Muscle layer of duodenum (tissue), 2 donors: Measurements from ENCODE around the gene NPC1.
A peak's percentile ranks its signal among the peaks of the same experiment; 100 is the strongest.
"Not testable (repeated sequence)": the region's sequence is repeated elsewhere in the genome, so short reads cannot be mapped to it uniquely, and the experiment has no call there.

Experiments used
- H3K27ac ChIP-seq: one replicate; pipeline ENCODE4 v1.7.0; 2013; ENCODE audit warnings: mild to moderate bottlenecking, low read length
- H3K27me3 ChIP-seq: one replicate; pipeline ENCODE4 v1.7.0; 2013; ENCODE audit warnings: low read depth, mild to moderate bottlenecking, control low read depth, low read length
- H3K36me3 ChIP-seq, 2 donors: one replicate each; pipeline ENCODE4 v1.7.0; 2013; ENCODE audit warnings: low read length in 2 of 2, control low read depth in 1 of 2, mild to moderate bottlenecking in 1 of 2; ENCODE audit not compliant: insufficient read depth in 2 of 2, control insufficient read depth in 1 of 2
- H3K4me1 ChIP-seq, 2 donors: one replicate each; pipeline ENCODE4 v1.7.0; 2013; ENCODE audit warnings: low read length in 2 of 2, mild to moderate bottlenecking in 2 of 2, control low read depth in 1 of 2, moderate library complexity in 1 of 2; ENCODE audit not compliant: insufficient read depth in 2 of 2, control insufficient read depth in 1 of 2
- H3K4me3 ChIP-seq, 2 donors: one replicate each; pipeline ENCODE4 v1.7.0; 2013; ENCODE audit warnings: low read length in 2 of 2, low read depth in 1 of 2, mild to moderate bottlenecking in 1 of 2
- H3K9me3 ChIP-seq, 2 donors: one replicate each; pipeline ENCODE4 v1.7.0; 2013; ENCODE audit warnings: low read length in 2 of 2, control low read depth in 1 of 2, mild to moderate bottlenecking in 1 of 2; ENCODE audit not compliant: control insufficient read depth in 1 of 2
- donor health status: healthy.

The NPC1 gene

DNA sequence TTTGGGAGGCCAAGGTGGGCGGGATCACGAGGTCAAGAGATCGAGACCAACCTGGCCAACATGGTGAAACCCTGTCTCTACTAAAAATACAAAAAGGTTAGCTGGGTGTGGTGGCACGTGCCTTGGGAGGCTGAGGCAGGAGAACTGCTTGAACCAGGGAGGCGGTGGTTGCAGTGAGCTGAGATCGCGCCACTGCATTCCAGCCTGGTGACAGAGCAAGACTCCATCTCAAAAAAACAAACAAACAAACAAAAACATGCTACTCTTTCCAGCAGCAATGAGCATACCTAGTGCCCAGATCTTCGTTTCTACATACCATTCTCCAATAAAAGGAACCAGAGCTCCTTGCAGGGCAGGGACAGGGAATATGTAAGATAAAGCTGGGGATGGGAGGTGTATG is 28.8 kb downstream of the NPC1 start:
- not testable (repeated sequence) for H3K4me3 ChIP-seq, H3K9me3 ChIP-seq, H3K27ac ChIP-seq, H3K27me3 ChIP-seq, H3K4me1 ChIP-seq
- peaks cover 59 to 93% of the 10 kb centered on the region in 2 donors for H3K36me3 ChIP-seq

DNA sequence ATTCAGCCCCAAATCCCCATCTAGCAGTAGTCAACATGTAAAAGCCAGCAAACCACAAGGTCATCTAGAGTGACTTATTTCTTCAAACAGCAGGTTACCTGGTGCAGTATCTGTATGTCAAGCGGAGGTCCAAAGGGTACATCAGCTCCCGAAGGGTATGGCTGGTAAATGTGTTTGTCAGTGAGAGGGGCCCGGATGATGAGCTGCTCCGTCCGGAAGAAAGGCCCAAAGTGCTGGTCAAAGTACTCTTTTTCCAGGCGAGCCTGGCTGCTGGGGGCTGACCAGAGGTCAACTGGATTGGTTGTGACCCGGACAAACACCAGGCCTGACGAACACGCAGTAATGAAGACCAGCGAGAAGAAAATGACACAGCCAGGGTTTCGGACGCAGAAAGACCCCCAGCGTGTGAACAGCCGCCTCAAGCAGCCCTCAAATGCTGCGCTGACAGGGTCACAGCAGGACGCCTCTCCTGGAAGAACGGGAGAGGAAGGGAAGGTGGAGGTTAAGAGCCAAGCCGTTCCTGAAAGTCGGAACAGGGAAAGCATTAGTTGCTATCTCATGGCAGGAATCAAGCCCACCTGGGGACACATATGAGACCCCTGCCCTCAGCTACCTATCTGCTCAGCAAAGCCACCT is 30.0 kb downstream of the NPC1 start:
- Histone ChIP-seq H3K27ac (no peak overlapping the region), H3K9me3 (no peaks in the 10 kb centered on the region), H3K27me3 (no peaks in the 10 kb centered on the region), H3K4me3 (no peak overlapping the region), H3K36me3 (peaks cover 66 to 92% of the 10 kb centered on the region in 2 donors), H3K4me1 (no peaks in the 10 kb centered on the region)

DNA sequence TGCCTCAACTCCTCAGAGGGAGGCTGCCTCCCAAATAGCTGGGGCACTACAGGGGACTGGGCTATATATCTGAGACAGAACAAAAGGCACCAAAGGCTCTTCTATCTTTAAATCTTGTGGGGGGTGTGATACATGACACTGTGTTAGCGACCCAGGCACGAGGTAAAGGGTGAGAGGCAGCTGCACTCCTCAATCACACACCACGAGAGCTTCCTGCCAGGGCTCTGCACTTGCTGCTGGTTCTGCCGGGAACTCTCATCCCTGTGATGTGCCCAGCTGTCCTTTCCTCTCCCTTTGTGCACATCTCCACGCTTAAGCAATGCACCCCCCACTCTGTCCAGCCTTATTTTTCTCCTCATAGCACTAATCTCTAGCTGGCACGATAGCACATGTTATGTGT is 32.4 kb downstream of the NPC1 start:
- Histone ChIP-seq H3K27me3 (no peaks in the 10 kb centered on the region), H3K36me3 (peaks cover 58 to 79% of the 10 kb centered on the region in 2 donors), H3K4me3 (no peak overlapping the region), H3K4me1 (no peaks in the 10 kb centered on the region), H3K27ac (no peak overlapping the region), H3K9me3 (no peaks in the 10 kb centered on the region)

DNA sequence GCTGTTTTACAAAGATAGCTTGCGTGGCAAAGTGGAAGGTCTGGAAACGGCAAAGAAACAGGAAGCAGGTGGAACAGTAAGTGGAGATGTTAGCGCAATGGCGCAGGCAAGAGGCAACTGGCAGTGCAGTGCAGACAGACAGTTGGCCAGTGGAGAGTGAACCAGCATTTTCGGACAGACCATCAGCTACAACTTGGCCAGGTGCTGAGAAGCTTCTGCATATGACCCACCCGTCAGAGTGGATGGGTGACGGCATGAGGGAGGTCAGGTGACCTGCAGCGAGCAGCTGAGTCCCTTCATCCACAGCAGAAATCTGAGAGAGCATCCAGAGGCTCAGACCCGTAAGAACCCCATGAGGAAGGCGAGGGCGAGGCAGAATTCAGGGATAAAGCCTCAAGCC is 33.8 kb downstream of the NPC1 start:
- Histone ChIP-seq H3K27me3 (no peaks in the 10 kb centered on the region), H3K4me3 (no peak overlapping the region), H3K36me3 (peaks cover 55 to 69% of the 10 kb centered on the region in 2 donors), H3K4me1 (peaks cover 0 to 3% of the 10 kb centered on the region in 2 donors), H3K27ac (no peak overlapping the region), H3K9me3 (no peaks in the 10 kb centered on the region)

DNA sequence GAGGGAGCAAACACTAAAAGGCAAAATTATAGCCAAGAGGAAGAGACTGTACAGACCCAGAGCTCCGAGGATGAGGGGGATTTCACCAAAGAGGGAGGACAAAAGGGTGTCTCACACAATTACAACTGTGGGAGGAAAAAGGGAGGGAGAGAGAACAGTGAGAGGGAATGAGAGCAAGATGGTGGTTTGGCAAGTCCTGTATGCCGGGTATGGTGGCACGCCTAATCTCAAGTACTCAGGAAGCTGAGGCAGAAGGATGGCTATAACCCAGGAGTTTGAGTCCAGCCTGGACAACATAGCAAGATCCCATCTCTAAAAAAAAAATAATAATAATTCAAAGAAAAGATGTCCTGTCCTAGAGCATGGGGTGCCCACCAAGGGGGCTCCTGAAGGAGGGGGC is 34.3 kb downstream of the NPC1 start:
- peaks cover 54 to 65% of the 10 kb centered on the region in 2 donors for H3K36me3 ChIP-seq
- H3K9me3 ChIP-seq = no peaks in the 10 kb centered on the region
- no peak overlapping the region for H3K27ac ChIP-seq
- no peak overlapping the region for H3K4me3 ChIP-seq
- no peaks in the 10 kb centered on the region for H3K27me3 ChIP-seq
- peaks cover 0 to 3% of the 10 kb centered on the region in 2 donors for H3K4me1 ChIP-seq

DNA sequence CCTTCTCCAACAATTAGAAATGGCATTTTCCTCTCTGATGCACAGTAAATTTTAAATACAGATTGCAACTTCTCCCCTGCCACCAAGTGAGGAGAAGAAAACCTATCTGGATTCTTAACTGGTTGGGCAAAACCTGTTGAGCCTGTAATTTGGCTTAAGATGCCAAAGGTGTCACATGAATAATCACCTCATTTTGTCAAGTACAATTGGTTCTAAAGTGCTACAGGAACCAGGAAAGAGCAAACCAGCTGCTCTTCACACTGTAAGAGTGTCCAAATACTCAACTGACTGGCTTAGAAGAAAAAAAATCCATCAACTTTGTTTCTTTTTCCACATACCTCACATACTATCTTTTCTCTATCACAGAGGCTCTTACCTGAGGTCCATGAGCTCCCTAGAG is 35.4 kb downstream of the NPC1 start:
- peaks cover 52 to 62% of the 10 kb centered on the region in 2 donors for H3K36me3 ChIP-seq
- H3K4me1 ChIP-seq = peaks cover 0 to 3% of the 10 kb centered on the region in 2 donors

DNA sequence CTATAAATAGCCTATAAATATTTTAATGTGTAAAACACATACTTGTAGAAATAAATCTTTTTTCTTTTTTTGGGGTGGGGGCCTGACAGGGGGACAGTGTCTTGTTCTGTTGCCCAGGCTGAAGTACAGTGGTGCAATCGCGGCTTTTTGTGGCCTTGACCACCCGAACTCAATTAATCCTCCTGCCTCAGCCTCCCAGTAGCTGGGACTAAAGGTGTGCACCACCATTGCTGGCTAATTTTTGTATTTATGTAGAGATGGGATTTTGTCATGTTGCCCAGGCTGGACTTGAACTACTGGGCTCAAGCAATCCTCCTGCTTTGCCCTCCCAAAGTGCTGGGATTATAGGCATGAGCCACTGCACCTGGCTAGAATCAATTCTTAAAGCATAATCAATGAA is 37.6 kb downstream of the NPC1 start:
- no peak overlapping the region for H3K27ac ChIP-seq
- H3K27me3 ChIP-seq = no peaks in the 10 kb centered on the region
- H3K4me3 ChIP-seq = no peak overlapping the region
- H3K9me3 ChIP-seq = no peaks in the 10 kb centered on the region
- H3K36me3 ChIP-seq = peaks cover 44 to 62% of the 10 kb centered on the region in 2 donors
- H3K4me1 ChIP-seq = peaks cover 0 to 3% of the 10 kb centered on the region in 2 donors

More for the DNA sequence above, 35.4 kb downstream of the NPC1 start:
- Histone ChIP-seq H3K27me3 (no peaks in the 10 kb centered on the region), H3K9me3 (no peaks in the 10 kb centered on the region), H3K27ac (no peak overlapping the region), H3K4me3 (no peak overlapping the region)

DNA sequence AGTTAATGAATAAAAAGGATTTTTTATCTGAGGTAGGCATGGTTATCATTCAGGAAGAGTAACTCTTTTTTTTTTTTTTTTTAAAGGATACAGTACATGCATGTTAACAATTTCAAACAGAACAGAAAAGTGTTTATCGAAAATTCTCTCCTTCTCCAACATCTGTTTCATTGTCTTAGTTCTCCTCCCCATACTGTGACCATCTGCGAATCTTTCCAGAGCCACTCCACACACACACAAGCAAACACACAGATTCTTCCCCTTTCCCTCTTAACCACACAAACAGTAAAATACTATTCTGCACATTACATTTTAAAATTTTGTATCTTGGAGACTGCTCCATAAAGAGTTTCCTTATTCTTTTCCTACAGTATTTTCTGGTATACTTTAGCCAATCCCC is 38.0 kb downstream of the NPC1 start:
- H3K27me3 ChIP-seq = no peaks in the 10 kb centered on the region
- H3K27ac ChIP-seq = peak overlapping the region; percentile 31
- peaks cover 0 to 3% of the 10 kb centered on the region in 2 donors for H3K4me1 ChIP-seq
- no peaks in the 10 kb centered on the region for H3K9me3 ChIP-seq
- no peak overlapping the region for H3K4me3 ChIP-seq
- H3K36me3 ChIP-seq = peaks cover 44 to 61% of the 10 kb centered on the region in 2 donors

DNA sequence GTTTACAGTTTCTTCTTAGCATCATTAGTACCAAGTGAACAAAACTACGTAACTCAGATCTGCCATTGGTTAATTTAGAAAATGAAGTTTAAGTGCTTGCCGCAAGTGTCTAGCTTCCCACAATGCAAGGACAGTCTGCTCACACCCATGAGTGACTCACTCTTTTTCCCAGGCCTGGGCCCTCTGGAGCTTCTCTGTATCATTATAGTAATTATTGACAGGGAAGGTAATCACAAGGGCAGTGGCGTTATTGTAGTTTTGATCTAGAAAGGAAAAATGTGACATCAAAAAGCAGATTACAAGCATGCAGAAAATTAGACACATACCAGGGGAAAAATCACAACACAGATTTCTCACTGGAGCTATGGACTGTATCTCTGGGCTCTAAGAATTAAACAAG is 38.5 kb downstream of the NPC1 start:
- peaks cover 46 to 59% of the 10 kb centered on the region in 2 donors for H3K36me3 ChIP-seq

DNA sequence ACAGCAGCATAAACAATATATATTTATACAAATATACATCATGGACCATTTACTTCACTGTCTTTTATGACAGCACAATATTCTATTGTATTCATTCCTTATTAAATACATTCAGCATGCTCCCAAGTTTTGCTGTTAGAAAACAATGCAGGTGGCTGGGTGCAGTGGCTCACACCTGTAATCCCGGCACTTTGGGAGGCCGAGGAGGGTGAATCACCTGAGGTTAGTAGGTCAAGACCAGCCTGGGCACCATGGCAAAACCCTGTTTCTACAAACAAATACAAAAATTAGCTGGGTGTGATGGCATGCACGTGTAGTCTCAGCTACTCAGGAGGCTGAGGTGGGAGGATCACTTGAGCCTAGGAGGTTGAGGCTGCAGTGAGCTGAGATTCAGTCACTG is 39.0 kb downstream of the NPC1 start:
- H3K36me3 ChIP-seq = peaks cover 47 to 59% of the 10 kb centered on the region in 2 donors
- H3K27me3 ChIP-seq = no peaks in the 10 kb centered on the region
- H3K4me3 ChIP-seq = no peak overlapping the region
- H3K4me1 ChIP-seq = peaks cover 0 to 3% of the 10 kb centered on the region in 2 donors
- H3K9me3 ChIP-seq = no peaks in the 10 kb centered on the region
- no peak overlapping the region for H3K27ac ChIP-seq

More for the DNA sequence above, 38.5 kb downstream of the NPC1 start:
- Histone ChIP-seq H3K4me3 (no peak overlapping the region), H3K27me3 (no peaks in the 10 kb centered on the region), H3K4me1 (peaks cover 0 to 3% of the 10 kb centered on the region in 2 donors), H3K27ac (peak overlapping the region; percentile 31), H3K9me3 (no peaks in the 10 kb centered on the region)

DNA sequence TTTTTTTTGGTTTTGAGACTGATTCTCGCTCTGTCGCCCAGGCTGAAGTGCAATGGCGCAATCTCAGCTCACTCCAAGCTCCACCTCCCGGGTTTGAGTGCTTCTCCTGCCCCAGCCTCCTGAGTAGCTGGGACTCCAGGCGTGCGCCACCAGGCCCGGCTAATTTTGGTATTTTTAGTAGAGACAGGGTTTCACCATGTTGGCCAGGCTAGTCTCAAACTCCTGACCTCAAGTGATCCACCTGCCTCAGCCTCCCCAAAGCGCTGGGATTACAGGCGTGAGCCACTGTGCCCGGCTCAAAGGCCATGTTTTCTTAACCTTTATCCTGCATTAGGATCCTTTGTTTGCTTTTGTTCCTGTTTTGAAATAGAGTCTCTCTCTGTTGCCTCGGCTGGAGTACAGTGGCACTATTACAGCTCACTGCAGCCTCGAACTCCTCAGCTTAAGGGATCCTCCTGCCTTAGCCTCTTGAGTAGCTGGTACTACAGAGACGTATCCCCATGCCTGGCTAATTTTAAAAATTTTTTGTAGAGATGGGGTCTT is 41.0 kb downstream of the NPC1 start:
- H3K9me3 ChIP-seq = no peaks in the 10 kb centered on the region
- H3K4me1 ChIP-seq = peaks cover 0 to 3% of the 10 kb centered on the region in 2 donors
- no peak overlapping the region for H3K27ac ChIP-seq
- H3K27me3 ChIP-seq = no peaks in the 10 kb centered on the region
- peaks cover 50 to 59% of the 10 kb centered on the region in 2 donors for H3K36me3 ChIP-seq
- H3K4me3 ChIP-seq = no peak overlapping the region

DNA sequence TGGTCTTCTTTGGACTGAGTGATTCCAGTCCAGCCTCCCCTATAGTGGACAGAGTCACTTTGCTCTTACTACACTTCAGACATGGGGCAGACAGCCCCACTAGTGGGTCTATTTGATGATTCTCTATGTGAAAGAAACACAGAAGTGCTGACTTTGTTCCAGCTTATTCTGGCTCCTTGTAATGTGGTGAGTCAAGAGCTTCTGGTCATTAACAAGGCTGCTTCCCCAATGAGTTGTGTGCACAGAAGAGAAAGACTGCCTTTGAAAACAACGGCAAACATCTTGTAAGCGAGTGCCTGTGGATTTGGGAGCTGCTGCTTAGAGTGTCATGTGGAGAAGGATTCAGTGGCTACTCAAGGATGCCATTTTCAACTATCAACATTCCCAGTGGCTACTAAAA is 43.8 kb downstream of the NPC1 start:
- peaks cover 79 to 87% of the 10 kb centered on the region in 2 donors for H3K36me3 ChIP-seq

More for the DNA sequence above, 43.8 kb downstream of the NPC1 start:
- H3K27me3 ChIP-seq = no peaks in the 10 kb centered on the region
- H3K27ac ChIP-seq = no peak overlapping the region
- no peak overlapping the region for H3K4me3 ChIP-seq
- no peaks in the 10 kb centered on the region for H3K9me3 ChIP-seq
- no peaks in the 10 kb centered on the region for H3K4me1 ChIP-seq
